ENCODE results near the gene BSPRY. TPM values are rescaled to one million over a fixed set of nuclear protein-coding genes. Genes with fewer than 3 reads are reported as not detected.
A peak's percentile ranks its signal among the peaks of the same experiment; 100 is the strongest.
"Not testable (repeated sequence)": the region's sequence is repeated elsewhere in the genome, so short reads cannot be mapped to it uniquely, and the experiment has no call there.

The BSPRY gene
- total and polyA plus RNA-seq, 2 of the 13 experiments (the other 11 are each of a cell fraction or from before 2014, with no cell fraction given) = 0.09 to 0.26 TPM

DNA sequence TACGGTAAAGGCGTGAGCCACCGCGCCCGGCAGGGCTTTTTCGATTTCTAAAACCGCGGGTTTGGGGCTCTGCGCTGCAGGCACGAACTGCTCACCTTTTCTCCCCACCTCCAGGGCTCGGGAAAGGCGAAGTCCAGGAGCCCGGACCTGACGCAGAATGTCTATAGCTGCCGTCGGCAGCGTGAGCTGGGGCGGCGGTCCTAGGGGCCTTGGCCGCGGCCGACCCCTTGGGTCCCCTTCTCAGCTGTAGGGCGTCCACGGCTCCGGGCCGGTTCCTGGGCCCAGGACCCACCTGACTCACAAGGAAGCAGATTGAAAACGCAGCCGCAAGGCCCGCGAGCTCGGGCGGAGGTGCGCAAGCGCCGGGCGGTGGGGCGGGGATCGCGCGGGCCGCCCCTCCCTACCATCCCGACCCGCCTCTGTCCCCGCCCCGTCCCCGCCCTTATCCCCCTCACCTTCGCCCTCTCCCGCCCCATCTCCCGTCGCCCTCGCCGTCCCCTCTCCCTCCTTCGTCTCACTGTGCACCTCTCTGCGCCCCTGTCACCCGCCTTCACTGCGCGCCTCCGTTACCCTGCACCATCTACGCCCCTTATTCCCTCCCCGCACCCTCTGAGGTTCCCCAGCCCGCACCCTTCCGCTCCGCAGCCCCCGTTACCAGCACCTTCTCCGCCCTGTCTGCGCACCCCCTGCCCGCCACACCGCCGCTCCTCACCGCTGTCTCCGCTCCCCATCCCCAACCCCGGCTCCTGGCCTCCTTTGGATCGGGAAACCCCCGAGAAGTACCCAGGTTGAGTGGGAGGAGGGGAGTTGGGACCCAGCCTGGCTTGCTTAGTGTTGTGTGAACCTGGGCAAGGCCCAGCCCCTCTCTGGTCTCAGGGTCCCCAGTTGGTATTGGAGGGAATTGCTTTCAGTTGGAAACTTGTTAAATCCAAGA, 27.6 kb downstream of the BSPRY start, which contains the start of gene HDHD3 (continued):
- no peak for TF ChIP-seq AKNA (CRISPR knock-in tag; IDR thresholded peaks at IDR 0.05; ENCODE audit: borderline replicate concordance)
- TF ChIP-seq ZFP1 (CRISPR knock-in tag; IDR thresholded peaks at IDR 0.05) = no peak

DNA sequence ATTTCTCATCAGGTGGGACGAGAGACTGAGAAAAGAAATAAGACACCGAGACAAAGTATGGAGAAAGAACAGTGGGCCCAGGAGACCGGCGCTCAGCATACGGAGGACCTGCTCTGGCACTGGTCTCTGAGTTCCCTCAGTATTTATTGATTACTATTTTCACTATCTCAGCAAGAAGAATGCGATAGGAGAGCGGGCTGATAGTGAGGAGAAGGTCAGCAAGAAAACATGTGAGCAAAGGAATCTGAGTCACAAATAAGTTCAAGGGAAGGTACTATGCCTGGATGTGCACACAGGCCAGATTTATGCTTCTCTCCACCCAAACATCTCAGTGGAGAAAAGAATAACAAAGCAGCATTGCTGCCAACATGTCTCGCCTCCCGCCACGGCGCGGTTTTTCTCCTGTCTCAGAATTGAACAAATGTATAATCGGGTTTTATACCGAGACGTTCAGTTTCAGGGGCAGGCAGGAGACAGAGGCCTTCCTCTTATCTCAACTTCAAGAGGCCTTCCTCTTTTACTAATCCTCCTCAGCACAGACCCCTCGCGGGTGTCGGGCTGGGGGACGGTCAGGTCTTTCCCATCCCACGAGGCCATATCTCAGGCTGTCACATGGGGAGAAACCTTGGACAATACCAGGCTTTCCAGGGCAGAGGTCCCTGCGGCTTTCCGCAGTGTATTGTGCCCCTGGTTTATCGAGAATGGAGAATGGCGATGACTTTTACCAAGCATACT, 29.9 kb downstream of the BSPRY start:
- H3K27me3 ChIP-seq (ENCODE audit: control insufficient read depth in 1 of 2, insufficient read depth in 2 of 2, low read length in 2 of 2); H4K20me1 ChIP-seq (ENCODE audit: insufficient read depth, low read length); in situ Hi-C loops (cut with HindIII; ENCODE audit: extremely low pct_ligation_motif_present, low pct_unique_long_range_greater_than_20kb); DNase-seq (ENCODE audit: low spot score); H2AFZ ChIP-seq (ENCODE audit: low read length); ATAC-seq; intact Hi-C loops (cut with micrococcal nuclease; ENCODE audit: unreplicated experiment); H3K36me3 ChIP-seq (replicated peaks in 1 of 2; ENCODE audit: control insufficient read depth in 1 of 2, insufficient read depth in 2 of 2, low read length in 2 of 2); BruUV-seq (replicated peaks); H3K9me3 ChIP-seq (ENCODE audit: low read length); FAIRE-seq; CTCF ChIA-PET (ENCODE audit: low intra/inter-chr PET ratio, low total read pairs): not testable (repeated sequence)
- POLR2A ChIA-PET = interaction anchor here (0.9 to 1.3 kb wide), 3 partner anchors 9 to 19 kb away, joined by 3 to 4 read pairs (median 4); no protein-coding TSS in a partner anchor
- peaks cover 86% of the 10 kb centered on the region for H3K4me1 ChIP-seq (ENCODE audit: insufficient read depth, low read length)
- peak overlapping the region in 2 of 3 experiments; percentile 33 to 41; a peak in 4 of 6 replicates for H3K4me3 ChIP-seq (replicated peaks in 1 of 3; ENCODE audit: insufficient read depth in 1 of 3, low read depth in 2 of 3, low read length in 3 of 3)
- H3K9ac ChIP-seq (ENCODE audit: insufficient read depth, low read depth, low read length) = peak overlapping the region; percentile 39
- 19% methylated on average over 24 of the region's 24 CpGs for WGBS (ENCODE audit: low lambda C conversion rate)
- peak overlapping the region; percentile 83 for H3K27ac ChIP-seq (ENCODE audit: extremely low read length, insufficient read depth, low read length)
- H3K4me2 ChIP-seq (ENCODE audit: low read depth, low read length) = peak overlapping the region; percentile 91
- H3K79me2 ChIP-seq (ENCODE audit: insufficient read depth, low read length) = peaks cover 15% of the 10 kb centered on the region
- TF ChIP-seq ARID4A (CRISPR knock-in tag; IDR thresholded peaks at IDR 0.05; ENCODE audit: borderline replicate concordance) (peak; percentile 17; the same call in 1 of the 2 replicates), BRD4 (CRISPR knock-in tag; IDR thresholded peaks at IDR 0.05) (peak; percentile 61; the same call in 1 of the 2 replicates), ONECUT2 (CRISPR knock-in tag; IDR thresholded peaks at IDR 0.05) (peak; percentile 62), HNF4A (CRISPR knock-in tag; IDR thresholded peaks at IDR 0.05) (peak; percentile 6; the same call in 1 of the 2 replicates)
- TF ChIP-seq, protein P1, sequence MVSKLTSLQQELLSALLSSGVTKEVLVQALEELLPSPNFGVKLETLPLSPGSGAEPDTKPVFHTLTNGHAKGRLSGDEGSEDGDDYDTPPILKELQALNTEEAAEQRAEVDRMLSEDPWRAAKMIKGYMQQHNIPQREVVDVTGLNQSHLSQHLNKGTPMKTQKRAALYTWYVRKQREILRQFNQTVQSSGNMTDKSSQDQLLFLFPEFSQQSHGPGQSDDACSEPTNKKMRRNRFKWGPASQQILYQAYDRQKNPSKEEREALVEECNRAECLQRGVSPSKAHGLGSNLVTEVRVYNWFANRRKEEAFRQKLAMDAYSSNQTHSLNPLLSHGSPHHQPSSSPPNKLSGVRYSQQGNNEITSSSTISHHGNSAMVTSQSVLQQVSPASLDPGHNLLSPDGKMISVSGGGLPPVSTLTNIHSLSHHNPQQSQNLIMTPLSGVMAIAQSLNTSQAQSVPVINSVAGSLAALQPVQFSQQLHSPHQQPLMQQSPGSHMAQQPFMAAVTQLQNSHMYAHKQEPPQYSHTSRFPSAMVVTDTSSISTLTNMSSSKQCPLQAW (CRISPR knock-in tag; IDR thresholded peaks at IDR 0.05) = peak; percentile 69; the same call in 1 of the 2 replicates
